HG03139 (cell line): ENCODE data around the gene KCNJ6.
"Not testable (repeated sequence)": the region's sequence is repeated elsewhere in the genome, so short reads cannot be mapped to it uniquely, and the experiment has no call there.

Experiments used
- ATAC-seq: cut with Tn5 transposase; IDR thresholded peaks from one replicate; pipeline ENCODE4 v1.9.1; 2021; ENCODE audit not compliant: unreplicated experiment

Gene KCNJ6

DNA sequence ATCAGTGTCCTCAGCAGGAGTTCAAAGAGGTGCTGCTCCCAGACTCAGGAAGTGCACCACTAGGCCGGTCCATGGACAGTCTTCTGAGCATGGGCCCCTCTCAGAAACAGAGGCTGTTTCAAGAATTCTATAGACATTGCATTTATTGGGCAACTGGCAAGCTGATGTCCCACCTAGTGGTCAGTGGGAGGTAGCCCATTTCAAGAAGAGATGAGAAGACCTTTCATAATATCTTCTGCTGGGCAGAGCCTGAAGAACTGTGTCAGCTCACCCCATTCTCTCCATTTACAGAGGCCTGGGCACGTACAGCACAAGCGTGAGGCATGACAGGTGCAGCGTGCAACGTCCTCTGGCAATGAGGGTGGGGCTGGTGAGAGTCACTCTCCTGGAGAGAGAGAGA is 333.7 kb downstream of the KCNJ6 start:
- no peak for ATAC-seq

DNA sequence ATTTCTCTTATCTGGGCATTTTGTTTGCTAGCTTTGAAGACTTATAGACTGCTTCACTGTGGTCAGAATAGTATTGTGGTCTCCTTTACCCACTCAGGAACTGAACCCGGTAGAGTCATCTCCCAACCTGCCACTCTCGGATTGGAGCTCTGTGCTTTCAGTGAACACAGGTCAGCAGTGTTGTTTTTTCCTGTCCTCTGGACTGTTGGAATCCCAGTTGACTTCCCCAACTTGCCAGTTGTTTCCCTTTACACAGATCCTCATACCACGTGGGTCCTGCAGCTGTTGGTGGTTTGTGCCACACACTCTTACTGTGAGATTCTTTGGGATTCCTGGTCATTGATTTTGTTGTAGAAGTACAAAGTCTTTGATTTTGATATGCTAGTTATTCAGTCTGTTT is 335.6 kb downstream of the KCNJ6 start:
- no peak for ATAC-seq

- ATAC-seq = no peak
These were observed 336.9 kb downstream of the KCNJ6 start for GRCh38 chr21:37579356-37579755.

- ATAC-seq = no peak
These were observed 337.7 kb downstream of the KCNJ6 start for GRCh38 chr21:37578471-37579126.

- not testable (repeated sequence) for ATAC-seq
These were observed 339.3 kb downstream of the KCNJ6 start for GRCh38 chr21:37576929-37577328.

GRCh38 chr21:37575580-37575979 is 340.7 kb downstream of the KCNJ6 start:
- no peak for ATAC-seq

DNA sequence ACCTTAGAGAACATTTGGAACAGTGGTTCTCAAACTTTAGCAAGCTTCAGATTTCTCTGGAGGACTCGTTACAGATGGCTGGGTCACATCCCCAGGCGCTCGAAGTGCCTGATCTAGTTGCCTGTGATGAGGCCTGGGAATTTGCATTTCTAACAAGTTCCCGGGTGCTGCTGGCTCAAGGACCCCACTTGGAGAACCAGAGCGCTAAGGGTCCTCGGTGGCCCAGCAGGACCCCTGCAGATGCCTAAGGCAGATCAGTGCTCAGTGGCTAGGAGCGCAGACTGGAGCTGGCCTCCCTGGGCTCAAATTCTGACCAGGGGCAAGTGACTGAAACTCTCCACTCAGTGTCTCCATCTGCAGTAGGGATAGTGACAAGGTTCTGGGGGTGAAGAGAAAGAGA is 341.5 kb downstream of the KCNJ6 start:
- ATAC-seq = no peak

DNA sequence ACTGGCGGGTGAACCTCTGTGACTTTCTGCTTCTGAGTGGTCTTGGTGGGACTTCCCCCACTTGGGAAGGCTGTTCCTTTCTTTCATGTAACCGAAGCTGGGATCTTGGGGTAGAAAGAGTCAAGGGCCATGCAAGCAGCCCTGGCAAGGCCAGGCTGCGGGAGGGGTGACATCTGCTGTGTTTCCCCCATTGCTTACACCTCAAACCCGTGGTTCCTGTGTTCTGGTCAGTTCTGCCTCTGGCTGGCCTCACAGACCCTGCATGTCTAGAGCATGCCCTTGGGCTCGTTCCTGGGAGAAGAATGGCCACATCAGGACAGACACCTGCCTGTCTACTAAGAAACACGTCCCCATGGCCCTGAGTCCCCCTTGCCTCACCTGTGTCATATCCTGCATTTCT is 341.9 kb downstream of the KCNJ6 start:
- ATAC-seq = no peak

GRCh38 chr21:37571442-37571841 is 344.8 kb downstream of the KCNJ6 start:
- no peak for ATAC-seq

DNA sequence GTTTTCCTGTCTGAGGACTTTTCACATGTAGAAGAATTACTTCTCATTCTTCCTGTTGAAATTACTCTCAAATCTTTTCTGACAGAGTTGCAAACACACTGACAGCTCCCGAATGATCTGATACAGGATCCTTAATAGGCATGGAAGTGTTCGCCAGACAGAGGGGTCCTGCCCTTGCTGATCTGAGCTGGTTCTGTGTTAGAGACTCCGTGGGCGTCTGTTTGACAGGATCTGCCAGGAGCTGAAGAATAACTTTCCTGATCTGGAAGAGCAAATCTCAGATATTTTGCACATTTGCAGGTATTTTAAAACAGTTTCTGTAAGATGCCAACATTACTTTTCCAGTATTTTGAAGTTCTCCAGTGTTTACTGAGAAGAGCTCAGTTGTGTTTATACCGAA is 347.3 kb downstream of the KCNJ6 start:
- ATAC-seq = no peak

DNA sequence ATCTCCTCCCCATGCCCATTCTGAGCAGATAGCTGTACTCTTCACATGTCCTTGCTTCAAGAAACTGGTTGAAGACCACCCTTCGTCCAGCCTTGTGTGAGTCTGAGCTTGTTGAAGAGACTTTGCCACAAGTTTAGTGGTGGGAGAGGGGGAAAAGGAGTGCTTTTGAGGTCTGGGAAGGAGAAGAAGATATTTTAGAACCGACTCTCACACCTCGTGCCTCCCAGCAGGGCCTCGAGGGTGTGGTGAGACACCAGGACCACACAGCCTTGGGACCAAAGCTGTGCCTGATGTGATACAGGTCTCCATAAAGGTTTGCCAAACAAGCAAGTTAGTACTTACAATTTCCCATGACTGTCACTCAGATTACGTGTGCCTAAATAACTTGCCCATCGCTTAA is 347.8 kb downstream of the KCNJ6 start:
- no peak for ATAC-seq

GRCh38 chr21:37566790-37567615 is 349.3 kb downstream of the KCNJ6 start:
- no peak for ATAC-seq

DNA sequence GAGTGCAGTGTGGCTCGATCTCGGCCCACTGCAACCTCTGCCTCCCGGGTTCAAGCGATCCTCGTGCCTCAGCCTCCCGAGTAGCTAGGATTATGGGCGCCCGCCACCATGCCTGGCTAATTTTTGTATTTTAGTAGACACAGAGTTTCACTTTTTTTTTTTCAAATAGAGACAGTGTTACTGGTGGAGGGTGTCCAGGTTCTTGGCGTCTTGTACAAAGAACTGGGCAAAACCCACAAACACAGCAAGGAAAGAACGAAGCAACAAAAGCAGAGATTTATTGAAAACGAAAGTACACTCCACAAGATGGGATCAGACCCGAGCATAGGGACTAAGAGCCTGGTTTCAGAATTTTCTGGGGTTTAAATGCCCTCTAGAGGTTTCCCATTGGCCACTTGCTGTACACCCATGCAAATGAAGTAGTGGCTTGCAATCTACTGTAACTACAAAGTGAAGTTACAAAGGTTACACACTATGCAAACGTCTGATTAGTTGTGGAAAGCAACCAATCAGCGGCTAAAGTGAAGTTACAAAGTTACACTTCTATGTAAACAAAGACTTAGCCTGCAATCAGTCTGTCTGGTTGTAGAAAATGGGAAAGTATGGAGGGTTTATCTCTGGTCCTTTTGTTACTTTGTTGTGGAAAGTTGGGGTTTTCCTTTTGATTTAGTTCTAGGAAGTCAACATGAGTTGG is 350.6 kb downstream of the KCNJ6 start:
- no peak for ATAC-seq

DNA sequence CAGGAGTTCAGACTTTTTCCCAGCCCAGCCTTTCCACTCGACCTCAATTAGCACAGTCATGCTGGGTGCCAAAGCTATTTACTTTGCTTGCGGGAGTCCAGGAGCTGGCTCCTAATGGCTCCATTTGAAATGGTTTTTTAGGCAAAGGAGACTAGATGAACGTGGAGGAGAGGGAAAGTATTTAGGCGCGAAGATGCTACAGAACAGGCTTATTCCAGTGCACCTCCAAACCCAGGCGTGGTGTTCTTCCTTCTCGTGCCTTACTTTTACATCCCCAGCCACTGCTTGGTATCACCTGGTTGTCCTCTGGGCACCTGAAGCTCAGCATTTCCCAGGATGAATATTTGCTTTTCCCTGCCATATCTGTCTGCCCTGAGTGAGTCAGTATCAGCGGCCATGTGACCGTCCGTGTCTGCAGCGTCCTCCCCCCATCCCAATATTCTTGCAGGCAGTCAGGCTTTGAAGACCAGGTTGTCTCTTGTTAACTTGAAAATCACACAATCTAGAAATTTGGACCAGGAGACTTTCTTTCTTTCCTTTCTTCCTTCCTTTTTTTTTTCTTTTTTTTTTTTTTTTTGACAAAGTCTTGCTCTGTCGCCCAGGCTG is 351.2 kb downstream of the KCNJ6 start:
- ATAC-seq = no peak

- ATAC-seq = peak; percentile 35
These were observed 351.8 kb downstream of the KCNJ6 start for GRCh38 chr21:37564341-37564923.

- peak; percentile 90 for ATAC-seq
These were observed 352.5 kb downstream of the KCNJ6 start for GRCh38 chr21:37563641-37564340.

GRCh38 chr21:37562920-37563640 is 353.2 kb downstream of the KCNJ6 start:
- ATAC-seq = peak; percentile 11

DNA sequence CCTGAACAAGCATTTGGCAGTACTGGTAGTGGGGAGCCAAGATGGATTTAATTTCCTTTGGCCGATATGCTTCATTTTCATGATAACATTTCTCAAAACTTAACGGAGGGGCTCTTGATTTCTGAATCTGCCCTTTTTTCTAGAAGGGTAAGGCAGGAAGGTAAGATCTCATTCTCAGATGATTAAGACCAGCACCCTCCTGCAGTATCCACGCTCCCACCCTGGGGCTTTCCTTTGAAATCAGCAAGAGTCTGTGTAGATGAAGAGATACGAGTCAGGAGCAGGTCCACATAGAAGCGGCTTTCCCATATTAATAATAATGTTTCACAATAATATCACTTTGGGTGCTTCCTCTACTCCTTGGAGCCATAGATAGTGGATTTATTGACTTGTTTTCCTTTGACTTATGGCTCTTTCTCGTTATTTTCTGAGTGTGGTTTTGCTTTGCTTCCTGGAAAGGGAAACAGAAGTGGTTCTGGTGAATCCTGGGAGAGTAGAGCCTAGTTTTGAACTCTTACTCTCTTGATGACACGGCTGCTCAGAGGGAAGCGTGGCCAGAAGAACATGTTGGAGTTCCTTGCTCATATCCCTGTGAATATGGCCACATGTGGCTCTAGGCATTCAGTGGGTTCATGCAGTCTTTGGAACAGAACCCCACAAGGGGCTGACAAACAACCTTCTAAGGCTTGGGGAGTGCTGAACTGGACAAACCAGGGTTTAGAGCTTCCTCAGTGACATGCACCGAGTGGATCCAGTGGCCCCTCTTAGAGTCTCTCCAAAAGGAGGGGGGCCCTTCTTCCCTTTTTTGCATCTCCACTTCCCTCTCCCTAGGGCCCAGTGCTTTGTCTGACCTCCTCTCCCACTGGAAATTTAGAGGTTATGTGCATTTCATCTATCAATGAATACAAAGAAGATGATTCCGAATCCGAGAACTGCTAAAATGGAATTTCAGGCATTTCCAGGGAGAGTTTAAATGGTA is 354.0 kb downstream of the KCNJ6 start:
- ATAC-seq = no peak

GRCh38 chr21:37561506-37561905 is 354.8 kb downstream of the KCNJ6 start:
- ATAC-seq = no peak
